HepG2 (cell line): Measurements from ENCODE around the gene SPC24. TPM values are rescaled to one million over a fixed set of nuclear protein-coding genes. Genes with fewer than 3 reads are reported as not detected.

ENCODE experiments used
- ADNP ChIP-seq: sonication (generic); formaldehyde crosslinking; IDR thresholded peaks from 2 replicates; pipeline ENCODE4 v1.4.0; 2020; ENCODE audit warnings: missing genetic modification reagents
- EED ChIP-seq: sonication (generic); formaldehyde crosslinking; IDR thresholded peaks from 2 replicates; pipeline ENCODE4 v1.5.0; 2020; ENCODE audit warnings: mild to moderate bottlenecking, missing genetic modification reagents
- JUND ChIP-seq: sonication (generic); formaldehyde crosslinking; IDR thresholded peaks from 2 replicates; pipeline ENCODE4 v1.8.0; 2022; ENCODE audit warnings: mild to moderate bottlenecking, missing genetic modification reagents
- MED13 ChIP-seq: sonication (generic); formaldehyde crosslinking; IDR thresholded peaks from 2 replicates; pipeline ENCODE4 v1.5.0; 2020; ENCODE audit warnings: missing genetic modification reagents
- PAF1 ChIP-seq: IDR thresholded peaks from 2 replicates; pipeline ENCODE4 v1.6.1; 2016; ENCODE audit warnings: missing genetic modification reagents, missing compliant biosample characterization
- PHB2 ChIP-seq: fragments of 450-650 bp; IDR thresholded peaks from 2 replicates; pipeline ENCODE4 v1.6.1; 2018; ENCODE audit not compliant: partially characterized antibody
- SP2 ChIP-seq: sonication (generic); formaldehyde crosslinking; IDR thresholded peaks from 2 replicates; pipeline ENCODE4 v1.5.1; 2020; ENCODE audit warnings: mild to moderate bottlenecking, missing genetic modification reagents
- ZFP90 ChIP-seq: sonication (generic); formaldehyde crosslinking; IDR thresholded peaks from 2 replicates; pipeline ENCODE4 v1.8.0; 2022; ENCODE audit warnings: missing genetic modification reagents, mild to moderate bottlenecking, inconsistent platforms, borderline replicate concordance
- ZNF17 ChIP-seq: sonication (generic); formaldehyde crosslinking; IDR thresholded peaks from 2 replicates; pipeline ENCODE4 v1.5.0; 2020; ENCODE audit warnings: mild to moderate bottlenecking, missing genetic modification reagents
- ZNF207 ChIP-seq: fragments of 450-650 bp; IDR thresholded peaks from 2 replicates; pipeline ENCODE4 v1.6.1; 2016; ENCODE audit warnings: antibody characterized with exemption, borderline replicate concordance
- ZNF256 ChIP-seq: sonication (generic); formaldehyde crosslinking; conservative IDR thresholded peaks from 2 replicates; pipeline ENCODE4 v1.4.0; 2020; ENCODE audit warnings: missing genetic modification reagents
- ZSCAN30 ChIP-seq: sonication (generic); formaldehyde crosslinking; IDR thresholded peaks from 2 replicates; pipeline ENCODE4 v1.5.0; 2020; ENCODE audit warnings: mild to moderate bottlenecking, missing genetic modification reagents
- polyA plus RNA-seq, 8 experiments: library from polyadenylated mRNA; depleted of rRNA in 3 of 8; stranded (reverse) in 7 of 8; unstranded in 1 of 8; fragments of >200 nt; fragmentation: Illumina TruSeq in 4 of 8; extraction: Trizol in 4 of 8; gene quantifications; 2 replicates each; pipeline versions ENCODE4 v1.2.1 to v1.2.3, GENCODE V29; 2011 to 2016; ENCODE audit warnings: low read depth in 4 of 8, missing spikeins in 1 of 8, mixed read lengths in 1 of 8; ENCODE audit not compliant: insufficient read depth in 1 of 8
- total RNA-seq, 5 experiments: library from RNA; depleted of rRNA; stranded (reverse); fragments of >200 nt; fragmentation: Illumina TruSeq; extraction: Trizol; gene quantifications; 2 replicates each; pipeline ENCODE4 v1.2.3, GENCODE V29; 2016; ENCODE audit warnings: low read depth in 1 of 5
- TF ChIP-seq, protein P1 (sequence below): sonication (generic); formaldehyde crosslinking; IDR thresholded peaks from 2 replicates; pipeline ENCODE4 v1.4.0; 2020; ENCODE audit warnings: missing genetic modification reagents
- TF ChIP-seq, protein P2 (sequence below): sonication (generic); formaldehyde crosslinking; IDR thresholded peaks from 2 replicates; pipeline ENCODE4 v1.4.0; 2020; ENCODE audit warnings: mild to moderate bottlenecking, missing genetic modification reagents, borderline replicate concordance

The SPC24 gene
- total and polyA plus RNA-seq, 2 of the 13 experiments (the other 11 are each of a cell fraction or from before 2014, with no cell fraction given), result 10.0 to 46.2 TPM

DNA sequence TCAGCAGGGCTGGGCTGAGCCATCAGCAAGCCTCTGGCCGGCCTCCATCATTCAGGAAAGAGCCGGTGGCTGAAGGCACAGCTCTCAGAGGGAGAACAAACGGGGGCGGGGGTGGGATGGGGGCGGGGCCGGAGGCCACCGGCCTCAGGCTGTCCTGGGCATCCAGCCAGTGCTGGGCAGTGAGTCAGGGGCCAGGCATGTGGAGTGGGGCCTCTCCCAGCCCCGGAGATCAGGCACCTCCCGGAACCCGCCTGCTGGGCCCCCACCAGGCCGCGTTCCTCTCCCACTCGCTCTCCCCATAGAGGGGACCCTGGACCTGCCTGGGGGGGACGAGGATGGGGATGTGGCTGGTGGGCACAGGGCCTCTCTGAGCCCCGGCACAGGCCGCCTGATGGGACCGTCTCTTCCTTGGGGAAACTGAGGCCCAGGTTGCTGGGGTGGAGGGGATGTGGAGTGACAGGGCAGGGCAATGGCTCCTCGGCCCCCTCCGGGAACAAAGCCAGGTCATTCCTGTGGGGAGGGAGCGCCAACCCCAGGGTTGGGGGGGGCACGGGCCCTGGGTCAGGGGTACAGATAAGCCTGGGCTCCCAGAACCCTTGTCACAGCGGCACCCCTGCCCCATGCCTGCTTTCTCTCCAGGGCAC lies 12.9 kb downstream of the SPC24 start (continued):
- TF ChIP-seq SP2 (CRISPR knock-in tag) (no peak), ZNF207 (no peak), ZNF17 (no peak), JUND (CRISPR knock-in tag) (peak; percentile 96), MED13 (CRISPR knock-in tag) (no peak), ZSCAN30 (CRISPR knock-in tag) (no peak), ADNP (CRISPR knock-in tag) (peak; percentile 36; the same call in 1 of the 2 replicates), PAF1 (CRISPR knock-in tag) (no peak), EED (no peak), ZNF256 (CRISPR knock-in tag) (no peak), PHB2 (no peak), ZFP90 (CRISPR knock-in tag) (no peak)
- TF ChIP-seq, protein P1, sequence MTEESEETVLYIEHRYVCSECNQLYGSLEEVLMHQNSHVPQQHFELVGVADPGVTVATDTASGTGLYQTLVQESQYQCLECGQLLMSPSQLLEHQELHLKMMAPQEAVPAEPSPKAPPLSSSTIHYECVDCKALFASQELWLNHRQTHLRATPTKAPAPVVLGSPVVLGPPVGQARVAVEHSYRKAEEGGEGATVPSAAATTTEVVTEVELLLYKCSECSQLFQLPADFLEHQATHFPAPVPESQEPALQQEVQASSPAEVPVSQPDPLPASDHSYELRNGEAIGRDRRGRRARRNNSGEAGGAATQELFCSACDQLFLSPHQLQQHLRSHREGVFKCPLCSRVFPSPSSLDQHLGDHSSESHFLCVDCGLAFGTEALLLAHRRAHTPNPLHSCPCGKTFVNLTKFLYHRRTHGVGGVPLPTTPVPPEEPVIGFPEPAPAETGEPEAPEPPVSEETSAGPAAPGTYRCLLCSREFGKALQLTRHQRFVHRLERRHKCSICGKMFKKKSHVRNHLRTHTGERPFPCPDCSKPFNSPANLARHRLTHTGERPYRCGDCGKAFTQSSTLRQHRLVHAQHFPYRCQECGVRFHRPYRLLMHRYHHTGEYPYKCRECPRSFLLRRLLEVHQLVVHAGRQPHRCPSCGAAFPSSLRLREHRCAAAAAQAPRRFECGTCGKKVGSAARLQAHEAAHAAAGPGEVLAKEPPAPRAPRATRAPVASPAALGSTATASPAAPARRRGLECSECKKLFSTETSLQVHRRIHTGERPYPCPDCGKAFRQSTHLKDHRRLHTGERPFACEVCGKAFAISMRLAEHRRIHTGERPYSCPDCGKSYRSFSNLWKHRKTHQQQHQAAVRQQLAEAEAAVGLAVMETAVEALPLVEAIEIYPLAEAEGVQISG (CRISPR knock-in tag), result no peak; the same call in 1 of the 2 replicates
- TF ChIP-seq, protein P2, sequence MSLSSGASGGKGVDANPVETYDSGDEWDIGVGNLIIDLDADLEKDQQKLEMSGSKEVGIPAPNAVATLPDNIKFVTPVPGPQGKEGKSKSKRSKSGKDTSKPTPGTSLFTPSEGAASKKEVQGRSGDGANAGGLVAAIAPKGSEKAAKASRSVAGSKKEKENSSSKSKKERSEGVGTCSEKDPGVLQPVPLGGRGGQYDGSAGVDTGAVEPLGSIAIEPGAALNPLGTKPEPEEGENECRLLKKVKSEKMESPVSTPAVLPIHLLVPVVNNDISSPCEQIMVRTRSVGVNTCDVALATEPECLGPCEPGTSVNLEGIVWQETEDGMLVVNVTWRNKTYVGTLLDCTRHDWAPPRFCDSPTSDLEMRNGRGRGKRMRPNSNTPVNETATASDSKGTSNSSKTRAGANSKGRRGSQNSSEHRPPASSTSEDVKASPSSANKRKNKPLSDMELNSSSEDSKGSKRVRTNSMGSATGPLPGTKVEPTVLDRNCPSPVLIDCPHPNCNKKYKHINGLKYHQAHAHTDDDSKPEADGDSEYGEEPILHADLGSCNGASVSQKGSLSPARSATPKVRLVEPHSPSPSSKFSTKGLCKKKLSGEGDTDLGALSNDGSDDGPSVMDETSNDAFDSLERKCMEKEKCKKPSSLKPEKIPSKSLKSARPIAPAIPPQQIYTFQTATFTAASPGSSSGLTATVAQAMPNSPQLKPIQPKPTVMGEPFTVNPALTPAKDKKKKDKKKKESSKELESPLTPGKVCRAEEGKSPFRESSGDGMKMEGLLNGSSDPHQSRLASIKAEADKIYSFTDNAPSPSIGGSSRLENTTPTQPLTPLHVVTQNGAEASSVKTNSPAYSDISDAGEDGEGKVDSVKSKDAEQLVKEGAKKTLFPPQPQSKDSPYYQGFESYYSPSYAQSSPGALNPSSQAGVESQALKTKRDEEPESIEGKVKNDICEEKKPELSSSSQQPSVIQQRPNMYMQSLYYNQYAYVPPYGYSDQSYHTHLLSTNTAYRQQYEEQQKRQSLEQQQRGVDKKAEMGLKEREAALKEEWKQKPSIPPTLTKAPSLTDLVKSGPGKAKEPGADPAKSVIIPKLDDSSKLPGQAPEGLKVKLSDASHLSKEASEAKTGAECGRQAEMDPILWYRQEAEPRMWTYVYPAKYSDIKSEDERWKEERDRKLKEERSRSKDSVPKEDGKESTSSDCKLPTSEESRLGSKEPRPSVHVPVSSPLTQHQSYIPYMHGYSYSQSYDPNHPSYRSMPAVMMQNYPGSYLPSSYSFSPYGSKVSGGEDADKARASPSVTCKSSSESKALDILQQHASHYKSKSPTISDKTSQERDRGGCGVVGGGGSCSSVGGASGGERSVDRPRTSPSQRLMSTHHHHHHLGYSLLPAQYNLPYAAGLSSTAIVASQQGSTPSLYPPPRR, result peak; percentile 67
